ENCODE results near the gene CERCAM.

DNA sequence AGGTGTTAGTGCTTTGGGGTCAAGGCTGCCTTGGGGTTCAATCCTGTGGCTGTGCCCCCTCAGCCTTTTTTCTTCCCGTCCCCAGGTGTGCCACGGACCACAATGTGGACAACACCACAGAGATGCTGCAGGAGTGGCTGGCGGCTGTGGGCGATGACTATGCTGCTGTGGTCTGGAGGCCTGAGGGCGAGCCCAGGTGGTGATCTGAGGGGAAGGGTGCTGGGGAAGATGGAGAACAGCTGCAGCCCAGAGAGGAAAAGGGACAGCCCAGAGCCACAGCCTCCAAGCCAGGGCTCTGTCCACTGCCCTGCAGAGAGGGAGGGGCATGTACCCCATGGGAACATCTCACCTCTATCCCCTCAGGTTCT, 2.1 kb downstream of the CERCAM start:
- TF ChIP-seq CTCF (IDR thresholded peaks at IDR 0.05; ENCODE audit: low read length) (no peak), EZH2 (IDR thresholded peaks at IDR 0.05; ENCODE audit: borderline replicate concordance, low read length) (no peak)
